Esophagus muscularis mucosa (tissue), 4 donors: ENCODE measurements around the gene DDHD1. TPM values are rescaled to one million over a fixed set of nuclear protein-coding genes. Genes with fewer than 3 reads are reported as not detected.

Experiments
- DNase-seq: peaks from one replicate; pipeline ENCODE4 v3.0.0-alpha.2; 2017; ENCODE audit errors: extremely low spot score
- H3K27ac ChIP-seq, 4 donors: fragments of 200-600 bp; sonication (generic); replicated peaks in 1 of 4; 1 replicate in 3 of 4; 2 replicates in 1 of 4; pipeline ENCODE4 v1.5.1; 2016 to 2019; ENCODE audit warnings: mild to moderate bottlenecking in 1 of 4
- H3K27me3 ChIP-seq, 4 donors: fragments of 200-600 bp; sonication (generic); one replicate each; pipeline versions ENCODE4 v1.5.1 to v1.6.0; 2016 to 2019
- H3K36me3 ChIP-seq, 4 donors: fragments of 200-600 bp; sonication (generic); one replicate each; pipeline ENCODE4 v1.5.1; 2016 to 2019
- H3K4me1 ChIP-seq, 4 donors: fragments of 200-600 bp; sonication (generic); one replicate each; pipeline ENCODE4 v1.5.1; 2016 to 2019
- H3K4me3 ChIP-seq, 4 donors: fragments of 200-600 bp; sonication (generic); 1 replicate in 2 of 4; 2 replicates in 2 of 4; pipeline ENCODE4 v1.5.1; 2016 to 2019; ENCODE audit warnings: mild to moderate bottlenecking in 4 of 4, moderate library complexity in 1 of 4
- H3K9me3 ChIP-seq, 4 donors: fragments of 200-600 bp; sonication (generic); 1 replicate in 3 of 4; 2 replicates in 1 of 4; pipeline ENCODE4 v1.5.1; 2016 to 2019
- EP300 ChIP-seq: sonication (generic); formaldehyde crosslinking; IDR thresholded peaks from one replicate; pipeline ENCODE4 v1.6.1; 2017; ENCODE audit warnings: antibody characterized with exemption
- POLR2A ChIP-seq: fragments of 450-650 bp; IDR thresholded peaks from one replicate; pipeline ENCODE4 v1.6.1; 2017; ENCODE audit warnings: antibody characterized with exemption, moderate library complexity, mild to moderate bottlenecking, low read depth
- POLR2AphosphoS5 ChIP-seq, 2 donors: sonication (generic); formaldehyde crosslinking; IDR thresholded peaks; one replicate each; pipeline ENCODE4 v1.6.1; 2017; ENCODE audit warnings: antibody characterized with exemption in 2 of 2
- WGBS: methylation state at CpG from one replicate; pipeline ENCODE4 v1.1.5; 2018; 5-methylcytosine and 5-hydroxymethylcytosine counted together
- intact Hi-C: fragments of 100-400 bp; cut with DNase I; formaldehyde crosslinking; loops from one replicate; pipeline ENCODE4 v1.15.1; 2023
- total RNA-seq, 4 donors: library from RNA; depleted of rRNA; stranded (reverse); fragments of >200 nt; gene quantifications; one replicate each; pipeline versions ENCODE4 v1.1.0 to v1.2.1, GENCODE V29; 2016
- TF ChIP-seq, protein P1 (sequence below), 3 experiments: fragments of 200-600 bp in 2 of 3; fragments of 450-650 bp in 1 of 3; sonication (generic) in 2 of 3; IDR thresholded peaks; one replicate each; pipeline ENCODE4 v1.5.1; 2017 to 2019; ENCODE audit warnings: antibody characterized with exemption in 3 of 3, mild to moderate bottlenecking in 2 of 3, moderate library complexity in 1 of 3

The DDHD1 gene
- total RNA-seq, 4 donors from 2014 or later = 15.4 to 19.9 (median 16.2) TPM

- TF ChIP-seq, protein P1, sequence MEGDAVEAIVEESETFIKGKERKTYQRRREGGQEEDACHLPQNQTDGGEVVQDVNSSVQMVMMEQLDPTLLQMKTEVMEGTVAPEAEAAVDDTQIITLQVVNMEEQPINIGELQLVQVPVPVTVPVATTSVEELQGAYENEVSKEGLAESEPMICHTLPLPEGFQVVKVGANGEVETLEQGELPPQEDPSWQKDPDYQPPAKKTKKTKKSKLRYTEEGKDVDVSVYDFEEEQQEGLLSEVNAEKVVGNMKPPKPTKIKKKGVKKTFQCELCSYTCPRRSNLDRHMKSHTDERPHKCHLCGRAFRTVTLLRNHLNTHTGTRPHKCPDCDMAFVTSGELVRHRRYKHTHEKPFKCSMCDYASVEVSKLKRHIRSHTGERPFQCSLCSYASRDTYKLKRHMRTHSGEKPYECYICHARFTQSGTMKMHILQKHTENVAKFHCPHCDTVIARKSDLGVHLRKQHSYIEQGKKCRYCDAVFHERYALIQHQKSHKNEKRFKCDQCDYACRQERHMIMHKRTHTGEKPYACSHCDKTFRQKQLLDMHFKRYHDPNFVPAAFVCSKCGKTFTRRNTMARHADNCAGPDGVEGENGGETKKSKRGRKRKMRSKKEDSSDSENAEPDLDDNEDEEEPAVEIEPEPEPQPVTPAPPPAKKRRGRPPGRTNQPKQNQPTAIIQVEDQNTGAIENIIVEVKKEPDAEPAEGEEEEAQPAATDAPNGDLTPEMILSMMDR (IDR thresholded peaks at IDR 0.05) = no peak
- no peak for TF ChIP-seq EP300
- TF ChIP-seq POLR2AphosphoS5 (IDR thresholded peaks at IDR 0.05) = no peak
- TF ChIP-seq POLR2A = no peak
- intact Hi-C loops = no loop called here
- no peaks in the 10 kb centered on the region for H3K4me1 ChIP-seq
- 84% methylated on average over 2 of the region's 2 CpGs for WGBS
- H3K36me3 ChIP-seq = no peaks in the 10 kb centered on the region
- no peak overlapping the region for H3K4me3 ChIP-seq
- no peaks in the 10 kb centered on the region for H3K27me3 ChIP-seq
- no peak for DNase-seq
- peaks cover 0 to 3% (median 0%) of the 10 kb centered on the region in 4 donors for H3K9me3 ChIP-seq
- no peak overlapping the region for H3K27ac ChIP-seq
These were observed 8.8 kb upstream of the DDHD1 start for GRCh38 chr14:53161758-53162435.

- no peak for DNase-seq
- Histone ChIP-seq H3K27me3 (no peaks in the 10 kb centered on the region), H3K36me3 (no peaks in the 10 kb centered on the region), H3K4me1 (peaks cover 3 to 9% (median 8%) of the 10 kb centered on the region in 4 donors), H3K4me3 (no peak overlapping the region), H3K27ac (no peak overlapping the region), H3K9me3 (peaks cover 0 to 9% (median 0%) of the 10 kb centered on the region in 4 donors)
- no peak for TF ChIP-seq POLR2A
- no peak for TF ChIP-seq POLR2AphosphoS5 (IDR thresholded peaks at IDR 0.05)
- TF ChIP-seq, protein P1 (IDR thresholded peaks at IDR 0.05) = no peak
- no peak for TF ChIP-seq EP300
- WGBS = 92% methylated on average over 4 of the region's 4 CpGs
- intact Hi-C loops = loop anchor here (10.0 kb wide), 2 partner anchors 139 to 201 kb away; partner anchors contain the start of gene FERMT2
These were observed 3.1 kb upstream of the DDHD1 start for GRCh38 chr14:53156238-53156637.

DNA sequence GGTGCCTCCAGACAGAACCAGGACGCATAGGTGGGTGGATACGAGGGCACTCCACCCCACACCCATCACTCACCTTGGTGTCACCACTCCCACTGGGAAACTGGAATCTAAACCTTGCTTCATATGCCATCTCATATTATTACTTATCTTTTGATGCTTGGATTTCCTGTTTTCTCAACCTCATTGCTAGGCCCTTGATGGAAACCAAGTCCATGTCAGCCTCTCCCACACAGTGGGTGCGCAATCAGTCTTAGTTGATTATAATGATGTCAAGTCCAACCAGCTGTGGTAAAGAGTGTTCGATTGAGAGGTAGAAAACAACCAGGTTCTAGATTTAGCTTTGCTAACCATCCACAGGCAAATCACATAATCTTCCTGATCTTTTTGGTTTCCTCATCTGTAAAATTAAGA lies 584 bp upstream of the DDHD1 start:
- Histone ChIP-seq H3K27ac (peak overlapping the region; percentile 89 to 97 (median 93)), H3K9me3 (peaks cover 0 to 9% (median 0%) of the 10 kb centered on the region in 4 donors), H3K27me3 (no peaks in the 10 kb centered on the region), H3K4me3 (peak overlapping the region; percentile 76 to 93 (median 91)), H3K36me3 (no peaks in the 10 kb centered on the region), H3K4me1 (peaks cover 9 to 32% (median 28%) of the 10 kb centered on the region in 4 donors)
- intact Hi-C loops = loop anchor here (5.0 to 10.0 kb wide), 4 partner anchors 96 to 601 kb away; partner anchors contain the start of genes FERMT2, GPR137C and TXNDC16
- 81% methylated on average over 4 of the region's 4 CpGs for WGBS
- TF ChIP-seq, protein P1 (IDR thresholded peaks at IDR 0.05) = no peak
- no peak for TF ChIP-seq POLR2A
- no peak for TF ChIP-seq EP300
- TF ChIP-seq POLR2AphosphoS5 (IDR thresholded peaks at IDR 0.05) = no peak
- no peak for DNase-seq

- Histone ChIP-seq H3K4me3 (peak overlapping the region; percentile 76 to 93 (median 91)), H3K27ac (peak overlapping the region; percentile 89 to 97 (median 93)), H3K27me3 (no peaks in the 10 kb centered on the region), H3K4me1 (peaks cover 9 to 32% (median 28%) of the 10 kb centered on the region in 4 donors), H3K9me3 (peaks cover 0 to 9% (median 0%) of the 10 kb centered on the region in 4 donors), H3K36me3 (no peaks in the 10 kb centered on the region)
- intact Hi-C loops = loop anchor here (5.0 to 10.0 kb wide), 4 partner anchors 95 to 600 kb away; partner anchors contain the start of genes FERMT2, GPR137C and TXNDC16
- peak; percentile 93 for DNase-seq
- TF ChIP-seq EP300 (no peak), POLR2A (no peak), POLR2AphosphoS5 (IDR thresholded peaks at IDR 0.05) (no peak)
- TF ChIP-seq, protein P1 (IDR thresholded peaks at IDR 0.05) = no peak
- 0% methylated on average over 19 of the region's 73 CpGs for WGBS
These were observed 788 bp downstream of the DDHD1 start for GRCh38 chr14:53152184-53152886.
